HUDEP-2 (cell line): ENCODE results near the gene PALM2AKAP2.
A peak's percentile ranks its signal among the peaks of the same experiment; 100 is the strongest.

ENCODE experiments used
- DNase-seq, 76 experiments: peaks; one replicate each; lab custom pipeline; 2025; ENCODE audit not compliant: unreplicated experiment in 76 of 76; lab: John Stamatoyannopoulos, UW

The PALM2AKAP2 gene

GRCh38 chr9:109779711-109780452 is at the start of gene PALM2AKAP2:
Gene PALM2AKAP2 (plus strand): TSS chr9:109780198. CDS start chr9:109780489, 291 bp downstream.
- DNase-seq = peak in 3 of 76 experiments; percentile 1 to 6 (median 5)

DNA sequence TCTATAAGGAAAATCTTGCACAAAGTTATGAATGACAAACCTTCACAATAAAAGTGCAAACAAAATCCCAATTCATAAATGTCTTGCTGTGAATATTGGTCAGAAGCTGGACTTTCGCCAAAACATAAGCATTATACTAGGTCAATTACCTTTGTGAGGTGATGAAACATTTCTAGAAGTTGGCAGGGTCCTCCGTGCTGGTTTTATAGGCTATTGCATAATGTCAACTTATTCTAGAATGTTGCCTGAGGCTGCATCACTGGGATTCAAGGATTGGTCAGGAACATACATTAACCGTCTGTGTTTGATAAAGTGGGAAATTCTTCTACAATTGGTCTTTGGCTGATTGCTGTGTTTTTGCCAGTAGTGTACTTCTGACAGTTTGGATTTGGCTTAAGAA is 49.8 kb upstream of the PALM2AKAP2 start:
- DNase-seq = no peak

GRCh38 chr9:109733690-109734089 is 46.3 kb upstream of the PALM2AKAP2 start:
- DNase-seq = no peak

DNA sequence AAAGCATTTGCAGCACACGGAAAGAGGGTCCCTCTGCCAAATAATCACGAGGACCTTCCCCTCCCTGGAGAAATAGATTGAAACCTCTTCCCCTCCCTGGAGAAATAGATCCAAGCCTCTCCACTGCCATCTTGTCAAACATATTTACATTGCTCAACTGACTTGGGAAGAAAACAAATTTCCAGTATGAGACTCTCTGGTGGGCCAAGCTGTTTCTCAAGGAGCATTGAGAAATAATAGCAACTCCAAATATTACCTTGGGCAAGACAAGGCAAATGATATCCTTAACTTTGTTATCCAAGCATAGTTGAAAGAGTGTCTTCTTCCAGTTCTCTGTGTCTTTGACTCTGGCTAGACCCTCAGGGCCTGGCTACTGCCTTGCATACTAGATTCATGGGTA is 45.2 kb upstream of the PALM2AKAP2 start:
- no peak for DNase-seq

GRCh38 chr9:109735801-109736200 is 44.2 kb upstream of the PALM2AKAP2 start:
- DNase-seq = no peak

GRCh38 chr9:109737295-109737694 is 42.7 kb upstream of the PALM2AKAP2 start:
- DNase-seq = no peak

DNA sequence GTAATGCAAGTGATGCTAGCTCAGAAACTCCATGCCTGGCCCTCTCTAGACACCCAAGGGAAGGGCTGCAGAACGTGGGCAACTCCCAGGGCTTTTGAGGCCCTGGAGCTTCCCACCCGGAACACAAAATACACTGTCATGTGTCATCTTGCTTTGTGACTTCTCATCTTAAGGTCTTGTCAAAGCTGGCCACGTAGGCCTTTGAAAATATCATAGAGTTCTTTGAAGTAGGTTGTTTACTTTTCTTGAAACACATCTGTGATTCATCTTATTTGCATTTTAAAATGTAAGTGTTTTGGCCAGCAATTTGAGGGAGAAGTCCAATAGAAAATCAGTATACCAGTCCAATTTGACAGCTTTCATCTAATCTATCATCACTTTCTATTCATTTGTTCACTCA is 40.2 kb upstream of the PALM2AKAP2 start:
- no peak for DNase-seq

DNA sequence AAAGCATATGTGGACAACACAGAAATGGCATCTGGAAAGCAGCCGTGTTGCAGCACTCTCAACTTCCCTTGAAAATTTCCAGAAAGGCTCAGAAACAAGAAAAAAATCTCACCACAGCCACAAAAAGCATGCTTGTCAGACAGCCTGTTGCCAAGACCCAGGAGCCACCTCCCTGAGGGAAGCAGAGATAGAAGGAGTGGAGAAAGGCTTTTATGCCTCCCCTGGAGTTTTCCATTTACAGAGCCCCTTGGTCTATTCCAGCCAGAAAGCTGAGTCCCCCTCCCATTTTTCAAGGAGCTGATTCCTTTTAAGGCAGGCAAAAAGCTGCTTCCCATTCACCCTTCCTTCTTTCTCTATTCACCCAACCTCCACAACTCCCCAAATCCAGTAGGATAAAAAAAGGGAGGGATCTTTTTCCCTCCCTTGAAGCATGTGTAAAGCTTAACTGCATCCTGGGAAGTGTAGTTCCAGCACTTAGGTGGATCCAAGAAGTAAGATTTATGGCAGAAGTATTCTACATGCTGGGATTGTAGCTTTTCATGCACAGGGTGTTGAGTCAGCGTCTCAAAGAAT is 37.1 kb upstream of the PALM2AKAP2 start:
- DNase-seq = no peak

DNA sequence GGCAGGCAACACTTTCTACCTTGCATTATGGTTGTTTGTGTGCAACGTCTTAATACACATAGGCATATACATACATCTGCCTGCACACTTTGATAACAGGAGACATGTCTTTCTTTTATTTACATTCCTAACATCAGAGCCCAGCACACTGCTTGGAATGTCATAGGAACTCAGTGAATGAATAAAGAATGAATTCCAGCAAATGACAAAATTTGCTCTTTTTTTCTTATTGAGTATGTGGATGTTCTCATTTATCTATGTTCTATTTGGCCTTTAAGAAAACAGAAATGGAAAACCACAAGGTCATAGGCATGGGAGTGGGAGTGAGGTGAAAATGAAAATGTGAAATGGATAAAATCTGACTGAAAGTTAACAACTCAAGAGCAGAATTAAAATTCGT is 36.3 kb upstream of the PALM2AKAP2 start:
- DNase-seq = no peak

DNA sequence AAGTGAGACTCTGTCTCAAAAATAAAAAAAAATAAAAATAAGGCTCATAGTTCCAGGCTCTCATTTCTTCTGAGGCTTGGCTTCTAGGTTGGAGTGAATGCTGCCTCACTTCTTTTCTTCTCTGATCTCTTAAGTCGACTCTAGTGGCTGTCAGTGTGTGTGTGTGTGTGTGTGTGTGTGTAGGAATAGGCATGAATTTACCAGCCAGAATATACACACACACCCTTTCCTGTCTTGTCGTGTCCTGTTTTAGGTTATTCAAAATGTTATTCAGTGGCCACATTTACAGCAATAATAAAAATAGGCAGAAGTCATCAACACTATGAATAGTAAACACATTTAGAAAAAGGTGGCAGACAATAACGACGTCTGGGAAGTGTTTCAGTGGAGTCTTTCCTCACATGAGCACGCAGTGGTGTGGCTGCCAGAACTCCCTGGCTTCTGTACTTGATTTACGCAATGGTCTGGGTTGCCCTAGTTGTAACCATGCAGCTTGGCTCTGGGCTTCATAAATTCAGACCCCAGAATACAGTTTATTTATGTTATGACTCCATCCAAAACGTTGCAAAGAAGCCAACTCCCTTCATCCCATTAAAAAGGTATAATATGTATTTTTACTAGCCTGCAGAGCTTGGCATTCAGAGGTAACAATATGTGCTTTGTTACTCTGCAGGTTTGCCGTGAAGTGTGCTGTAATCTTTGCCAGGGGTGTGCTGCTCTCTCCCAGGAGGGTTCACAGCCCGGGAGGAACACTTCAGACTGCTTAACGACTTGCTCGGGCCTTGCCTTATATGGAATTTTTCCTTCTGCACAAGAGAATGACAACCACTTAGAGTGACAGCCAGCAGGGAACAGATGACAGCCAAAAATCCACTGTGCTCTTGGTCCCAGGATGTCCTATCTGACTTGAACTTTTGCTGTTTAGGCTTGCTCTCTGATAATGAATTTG is 34.4 kb upstream of the PALM2AKAP2 start:
- DNase-seq = no peak

DNA sequence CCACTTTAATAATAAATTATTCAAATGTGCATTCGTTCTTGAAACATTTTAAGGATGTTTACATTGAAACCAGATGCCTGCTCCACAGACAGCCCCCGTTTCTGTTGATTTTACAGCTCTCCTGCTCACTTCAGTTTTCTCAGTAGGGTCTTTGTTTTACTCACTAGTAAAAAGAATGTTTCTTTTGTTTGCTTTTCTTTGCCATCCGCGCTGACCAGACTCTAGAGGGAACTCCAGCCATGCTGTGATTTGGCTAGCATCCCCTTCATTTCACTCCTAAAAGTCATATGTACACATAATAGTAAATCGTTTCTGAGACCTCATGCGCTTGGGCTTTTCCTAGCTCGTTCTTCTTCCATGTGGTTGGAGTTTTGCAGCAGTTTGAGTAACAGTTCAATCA is 28.7 kb upstream of the PALM2AKAP2 start:
- DNase-seq = no peak

- no peak for DNase-seq
These were observed 26.7 kb upstream of the PALM2AKAP2 start for GRCh38 chr9:109753308-109753707.

- no peak for DNase-seq
These were observed 25.0 kb upstream of the PALM2AKAP2 start for GRCh38 chr9:109755040-109755439.

GRCh38 chr9:109759589-109759988 is 20.4 kb upstream of the PALM2AKAP2 start:
- DNase-seq = no peak

DNA sequence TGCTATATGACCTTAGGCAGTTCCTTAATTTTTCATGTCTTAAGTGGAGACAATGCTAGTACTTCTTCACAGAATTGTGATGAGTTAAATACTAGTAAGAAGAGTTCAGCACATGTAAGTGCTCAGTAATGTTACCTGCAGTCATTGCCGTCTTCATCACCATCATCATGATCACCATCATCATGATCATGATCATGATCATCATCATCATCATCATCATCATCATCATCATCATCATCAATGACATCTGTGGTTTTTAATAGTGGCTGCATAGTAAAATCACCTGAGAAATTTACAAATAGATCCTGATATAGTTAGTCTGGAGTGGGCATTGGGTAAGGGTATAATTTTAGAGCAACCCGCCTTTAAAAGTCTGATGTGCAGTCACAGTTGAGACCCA is 14.7 kb upstream of the PALM2AKAP2 start:
- DNase-seq = no peak

- no peak for DNase-seq
These were observed 14.2 kb upstream of the PALM2AKAP2 start for GRCh38 chr9:109765830-109766229.

- DNase-seq = no peak
These were observed 13.6 kb upstream of the PALM2AKAP2 start for GRCh38 chr9:109766351-109766750.

DNA sequence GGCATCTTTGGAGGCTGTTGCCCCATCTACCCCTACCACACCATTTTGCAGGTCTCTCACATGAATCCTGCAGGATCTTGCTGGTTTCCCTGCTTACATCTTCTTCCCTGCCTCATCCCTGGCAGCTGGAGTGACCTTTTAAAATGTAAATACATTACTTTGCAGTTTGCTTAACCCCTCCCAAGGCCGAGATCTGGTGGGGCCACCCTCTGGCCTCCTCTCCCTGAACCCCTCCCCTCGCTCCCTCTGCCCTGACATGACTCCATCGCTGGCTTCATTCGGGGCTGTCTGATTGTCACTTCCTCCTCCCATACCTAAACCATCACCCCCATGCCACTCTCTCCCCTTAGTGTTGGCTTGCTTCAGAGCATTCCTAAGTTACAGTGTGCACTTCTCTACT is 12.6 kb upstream of the PALM2AKAP2 start:
- no peak for DNase-seq

DNA sequence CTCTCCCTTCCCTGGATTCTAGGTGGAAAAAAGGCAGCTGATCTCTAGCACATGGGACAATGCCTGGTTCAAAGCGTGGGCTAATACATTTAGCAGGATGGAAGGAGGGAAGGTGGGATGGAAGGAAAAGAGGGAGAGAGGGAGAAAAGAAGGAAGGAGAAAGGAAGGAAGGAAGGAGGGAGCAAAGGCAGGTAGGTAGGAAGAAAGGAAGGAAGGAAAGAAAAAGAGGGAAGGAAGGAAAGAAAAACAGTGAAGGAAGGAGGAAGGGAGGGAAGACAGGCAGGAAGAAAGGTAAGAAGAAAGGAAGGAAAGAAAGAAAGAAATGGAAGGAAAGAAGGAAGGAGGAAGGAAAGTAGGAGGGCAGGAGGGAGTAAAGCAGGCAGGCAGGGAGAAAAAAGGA is 12.2 kb upstream of the PALM2AKAP2 start:
- no peak for DNase-seq

GRCh38 chr9:109769250-109769649 is 10.7 kb upstream of the PALM2AKAP2 start:
- DNase-seq = no peak

GRCh38 chr9:109770101-109770500 is 9.9 kb upstream of the PALM2AKAP2 start:
- no peak for DNase-seq
